ENCODE results near the gene CACNA1C.

GRCh38 chr12:2242816-2243215 lies 190.0 kb downstream of the CACNA1C start:
- TF ChIP-seq CTCF (conservative IDR thresholded peaks at IDR 0.05; ENCODE audit: low read length) (no peak), EZH2phosphoT487 (IDR thresholded peaks at IDR 0.05; ENCODE audit: borderline replicate concordance, low read depth, low read length) (no peak)
